Measurements from ENCODE around the gene ANKRD63.

DNA sequence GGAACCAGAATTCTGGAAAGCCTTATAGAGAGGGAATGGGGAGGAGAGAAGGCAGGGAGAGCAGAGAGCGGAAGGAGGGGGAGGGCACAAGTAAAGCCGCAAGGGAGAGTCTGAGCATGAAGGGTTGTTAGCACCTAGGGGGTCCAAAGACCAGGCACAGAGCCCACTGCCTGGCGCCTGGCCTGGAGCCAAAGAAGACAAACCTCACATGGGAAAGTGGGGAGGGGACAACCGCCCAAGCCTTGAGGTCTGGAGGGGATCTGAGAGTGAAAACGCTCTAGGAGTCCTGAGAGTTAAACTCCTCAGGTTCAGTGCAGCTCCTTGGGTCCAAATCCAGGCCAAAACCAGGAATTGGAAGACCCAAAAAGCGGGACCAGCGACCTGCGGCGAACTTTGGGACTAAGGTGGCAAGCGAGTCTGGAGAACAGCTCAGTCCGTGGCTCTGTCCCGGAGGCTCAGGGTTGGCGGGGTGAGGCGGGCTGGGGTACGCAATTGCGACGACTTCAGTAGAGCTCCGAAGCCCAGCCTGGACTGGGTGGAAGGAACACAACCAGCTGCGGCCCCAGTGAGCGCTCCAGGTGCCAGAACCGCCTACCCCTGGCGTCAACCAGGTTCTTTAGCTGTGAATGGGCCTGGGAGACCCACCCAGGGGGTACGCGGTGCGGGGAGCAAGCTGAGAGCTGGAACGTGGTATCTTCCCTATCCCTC lies 39.8 kb upstream of the ANKRD63 start:
- TF ChIP-seq, protein P1, sequence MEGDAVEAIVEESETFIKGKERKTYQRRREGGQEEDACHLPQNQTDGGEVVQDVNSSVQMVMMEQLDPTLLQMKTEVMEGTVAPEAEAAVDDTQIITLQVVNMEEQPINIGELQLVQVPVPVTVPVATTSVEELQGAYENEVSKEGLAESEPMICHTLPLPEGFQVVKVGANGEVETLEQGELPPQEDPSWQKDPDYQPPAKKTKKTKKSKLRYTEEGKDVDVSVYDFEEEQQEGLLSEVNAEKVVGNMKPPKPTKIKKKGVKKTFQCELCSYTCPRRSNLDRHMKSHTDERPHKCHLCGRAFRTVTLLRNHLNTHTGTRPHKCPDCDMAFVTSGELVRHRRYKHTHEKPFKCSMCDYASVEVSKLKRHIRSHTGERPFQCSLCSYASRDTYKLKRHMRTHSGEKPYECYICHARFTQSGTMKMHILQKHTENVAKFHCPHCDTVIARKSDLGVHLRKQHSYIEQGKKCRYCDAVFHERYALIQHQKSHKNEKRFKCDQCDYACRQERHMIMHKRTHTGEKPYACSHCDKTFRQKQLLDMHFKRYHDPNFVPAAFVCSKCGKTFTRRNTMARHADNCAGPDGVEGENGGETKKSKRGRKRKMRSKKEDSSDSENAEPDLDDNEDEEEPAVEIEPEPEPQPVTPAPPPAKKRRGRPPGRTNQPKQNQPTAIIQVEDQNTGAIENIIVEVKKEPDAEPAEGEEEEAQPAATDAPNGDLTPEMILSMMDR (IDR thresholded peaks at IDR 0.05) = no peak
- TF ChIP-seq POLR2A (IDR thresholded peaks at IDR 0.05; ENCODE audit: low read depth) (no peak), EP300 (IDR thresholded peaks at IDR 0.05) (no peak), POLR2AphosphoS5 (IDR thresholded peaks at IDR 0.05) (peak; percentile 48 to 53)

All from esophagus muscularis mucosa (tissue), 4 donors.